Measurements from ENCODE around the gene SLCO3A1.

Gene SLCO3A1

GRCh38 chr15:92120094-92120795 lies 266.7 kb downstream of the SLCO3A1 start:
- Histone ChIP-seq H3K27me3 (ENCODE audit: insufficient read depth, poor library complexity, severe bottlenecking) (no peaks in the 10 kb centered on the region), H3K4me3 (replicated peaks; ENCODE audit: insufficient read depth, low read length) (no peak overlapping the region), H3K27ac (replicated peaks) (no peak overlapping the region)
- DNase-seq (ENCODE audit: low read depth in 1 of 2, low spot score in 1 of 2), result peak in 1 of 2 experiments; percentile 30
- TF ChIP-seq GABPA (IDR thresholded peaks at IDR 0.05; ENCODE audit: low read depth), result no peak
- no peak for TF ChIP-seq POLR2AphosphoS5 (IDR thresholded peaks at IDR 0.05; ENCODE audit: low read depth)
- TF ChIP-seq, protein P1, sequence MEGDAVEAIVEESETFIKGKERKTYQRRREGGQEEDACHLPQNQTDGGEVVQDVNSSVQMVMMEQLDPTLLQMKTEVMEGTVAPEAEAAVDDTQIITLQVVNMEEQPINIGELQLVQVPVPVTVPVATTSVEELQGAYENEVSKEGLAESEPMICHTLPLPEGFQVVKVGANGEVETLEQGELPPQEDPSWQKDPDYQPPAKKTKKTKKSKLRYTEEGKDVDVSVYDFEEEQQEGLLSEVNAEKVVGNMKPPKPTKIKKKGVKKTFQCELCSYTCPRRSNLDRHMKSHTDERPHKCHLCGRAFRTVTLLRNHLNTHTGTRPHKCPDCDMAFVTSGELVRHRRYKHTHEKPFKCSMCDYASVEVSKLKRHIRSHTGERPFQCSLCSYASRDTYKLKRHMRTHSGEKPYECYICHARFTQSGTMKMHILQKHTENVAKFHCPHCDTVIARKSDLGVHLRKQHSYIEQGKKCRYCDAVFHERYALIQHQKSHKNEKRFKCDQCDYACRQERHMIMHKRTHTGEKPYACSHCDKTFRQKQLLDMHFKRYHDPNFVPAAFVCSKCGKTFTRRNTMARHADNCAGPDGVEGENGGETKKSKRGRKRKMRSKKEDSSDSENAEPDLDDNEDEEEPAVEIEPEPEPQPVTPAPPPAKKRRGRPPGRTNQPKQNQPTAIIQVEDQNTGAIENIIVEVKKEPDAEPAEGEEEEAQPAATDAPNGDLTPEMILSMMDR (IDR thresholded peaks at IDR 0.05; ENCODE audit: insufficient read depth, low read length), result no peak
- no peak for TF ChIP-seq SPI1 (IDR thresholded peaks at IDR 0.05; ENCODE audit: borderline replicate concordance, low read depth)
- TF ChIP-seq, protein P2, sequence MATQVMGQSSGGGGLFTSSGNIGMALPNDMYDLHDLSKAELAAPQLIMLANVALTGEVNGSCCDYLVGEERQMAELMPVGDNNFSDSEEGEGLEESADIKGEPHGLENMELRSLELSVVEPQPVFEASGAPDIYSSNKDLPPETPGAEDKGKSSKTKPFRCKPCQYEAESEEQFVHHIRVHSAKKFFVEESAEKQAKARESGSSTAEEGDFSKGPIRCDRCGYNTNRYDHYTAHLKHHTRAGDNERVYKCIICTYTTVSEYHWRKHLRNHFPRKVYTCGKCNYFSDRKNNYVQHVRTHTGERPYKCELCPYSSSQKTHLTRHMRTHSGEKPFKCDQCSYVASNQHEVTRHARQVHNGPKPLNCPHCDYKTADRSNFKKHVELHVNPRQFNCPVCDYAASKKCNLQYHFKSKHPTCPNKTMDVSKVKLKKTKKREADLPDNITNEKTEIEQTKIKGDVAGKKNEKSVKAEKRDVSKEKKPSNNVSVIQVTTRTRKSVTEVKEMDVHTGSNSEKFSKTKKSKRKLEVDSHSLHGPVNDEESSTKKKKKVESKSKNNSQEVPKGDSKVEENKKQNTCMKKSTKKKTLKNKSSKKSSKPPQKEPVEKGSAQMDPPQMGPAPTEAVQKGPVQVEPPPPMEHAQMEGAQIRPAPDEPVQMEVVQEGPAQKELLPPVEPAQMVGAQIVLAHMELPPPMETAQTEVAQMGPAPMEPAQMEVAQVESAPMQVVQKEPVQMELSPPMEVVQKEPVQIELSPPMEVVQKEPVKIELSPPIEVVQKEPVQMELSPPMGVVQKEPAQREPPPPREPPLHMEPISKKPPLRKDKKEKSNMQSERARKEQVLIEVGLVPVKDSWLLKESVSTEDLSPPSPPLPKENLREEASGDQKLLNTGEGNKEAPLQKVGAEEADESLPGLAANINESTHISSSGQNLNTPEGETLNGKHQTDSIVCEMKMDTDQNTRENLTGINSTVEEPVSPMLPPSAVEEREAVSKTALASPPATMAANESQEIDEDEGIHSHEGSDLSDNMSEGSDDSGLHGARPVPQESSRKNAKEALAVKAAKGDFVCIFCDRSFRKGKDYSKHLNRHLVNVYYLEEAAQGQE (IDR thresholded peaks at IDR 0.05; ENCODE audit: insufficient replicate concordance, low read depth), result no peak

DNA sequence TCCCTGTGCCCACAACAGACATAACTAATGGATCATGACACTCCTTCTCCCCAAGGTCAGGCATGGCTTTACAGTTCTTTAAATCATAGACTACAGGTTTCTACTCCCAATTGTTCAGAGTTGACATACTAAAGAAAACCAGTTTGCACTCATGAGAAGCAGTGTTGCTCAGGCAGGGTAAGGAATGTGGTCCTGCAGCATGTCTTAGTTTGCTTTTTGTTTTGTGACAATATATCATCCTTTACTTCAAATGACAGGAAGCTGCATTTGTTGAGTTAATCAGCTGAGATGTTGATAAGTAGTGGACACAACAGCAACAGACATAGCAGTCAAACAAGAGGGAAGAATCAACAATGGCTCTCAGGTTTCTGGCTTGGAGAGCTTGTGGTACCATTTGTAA lies 267.5 kb downstream of the SLCO3A1 start:
- no peaks in the 10 kb centered on the region for H3K27me3 ChIP-seq (ENCODE audit: insufficient read depth, poor library complexity, severe bottlenecking)
- H3K4me3 ChIP-seq (replicated peaks; ENCODE audit: insufficient read depth, low read length), result no peak overlapping the region
- DNase-seq (ENCODE audit: low read depth in 1 of 2, low spot score in 1 of 2), result no peak
- TF ChIP-seq SPI1 (IDR thresholded peaks at IDR 0.05; ENCODE audit: borderline replicate concordance, low read depth), result no peak
- TF ChIP-seq, protein P2 (IDR thresholded peaks at IDR 0.05; ENCODE audit: insufficient replicate concordance, low read depth), result no peak
- TF ChIP-seq, protein P1 (IDR thresholded peaks at IDR 0.05; ENCODE audit: insufficient read depth, low read length), result no peak
- TF ChIP-seq POLR2AphosphoS5 (IDR thresholded peaks at IDR 0.05; ENCODE audit: low read depth), result no peak
- no peak for TF ChIP-seq GABPA (IDR thresholded peaks at IDR 0.05; ENCODE audit: low read depth)
- H3K27ac ChIP-seq (replicated peaks), result no peak overlapping the region

DNA sequence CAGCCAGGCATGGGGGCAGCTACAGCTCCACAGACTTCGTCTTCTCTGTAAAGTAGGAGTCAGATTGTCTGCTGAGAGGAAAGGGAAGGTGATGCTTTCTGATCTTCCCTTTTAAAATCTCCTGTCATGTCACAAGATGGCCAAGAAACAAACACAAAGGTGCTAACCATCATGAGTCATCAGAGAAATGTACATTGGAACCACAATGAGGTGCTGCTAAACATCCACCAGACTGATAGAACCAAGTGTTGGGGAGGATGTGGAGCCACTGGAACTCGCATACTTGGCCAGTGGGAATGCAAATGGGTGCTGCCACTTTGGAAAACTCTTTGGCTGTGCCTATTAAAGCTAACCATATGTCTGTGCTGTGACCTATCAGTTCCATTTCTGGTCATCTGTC lies 268.8 kb downstream of the SLCO3A1 start:
- no peak for TF ChIP-seq SPI1 (IDR thresholded peaks at IDR 0.05; ENCODE audit: borderline replicate concordance, low read depth)
- TF ChIP-seq POLR2AphosphoS5 (IDR thresholded peaks at IDR 0.05; ENCODE audit: low read depth), result no peak
- TF ChIP-seq GABPA (IDR thresholded peaks at IDR 0.05; ENCODE audit: low read depth), result no peak
- TF ChIP-seq, protein P2 (IDR thresholded peaks at IDR 0.05; ENCODE audit: insufficient replicate concordance, low read depth), result no peak
- TF ChIP-seq, protein P1 (IDR thresholded peaks at IDR 0.05; ENCODE audit: insufficient read depth, low read length), result no peak
- Histone ChIP-seq H3K27me3 (ENCODE audit: insufficient read depth, poor library complexity, severe bottlenecking) (no peaks in the 10 kb centered on the region), H3K4me3 (replicated peaks; ENCODE audit: insufficient read depth, low read length) (no peak overlapping the region), H3K27ac (replicated peaks) (no peak overlapping the region)
- DNase-seq (ENCODE audit: low read depth in 1 of 2, low spot score in 1 of 2), result no peak

Measured in HL-60 (cell line).